C4-2B (cell line): ENCODE data around the gene LAMA2.

Experiments used
- CTCF ChIP-seq: fragments of 450-650 bp; conservative IDR thresholded peaks from 2 replicates; pipeline ENCODE4 v1.5.1; 2017; ENCODE audit warnings: mild to moderate bottlenecking
- ZFX ChIP-seq: fragments of 450-650 bp; IDR thresholded peaks from 2 replicates; pipeline ENCODE4 v1.6.1; 2017

GRCh38 chr6:128899341-128900050 lies 16.6 kb downstream of the LAMA2 start:
- TF ChIP-seq CTCF (no peak), ZFX (no peak)
